OCI-LY3 (cell line): ENCODE data around the gene WARS2.

Source experiments
- EZH2phosphoT487 ChIP-seq: fragments of 200-600 bp; shearing (Covaris generic); IDR thresholded peaks from 2 replicates; pipeline ENCODE4 v1.6.1; 2018; ENCODE audit warnings: antibody characterized with exemption, mixed run types, low read depth
- TF ChIP-seq, protein P1 (sequence below): fragments of 200-600, 300-600 bp; sonication (generic); IDR thresholded peaks from 2 replicates; pipeline ENCODE4 v1.5.1; 2014; ENCODE audit warnings: antibody characterized with exemption, low read length, low read depth

GRCh38 chr1:119004781-119005180, 135.7 kb downstream of the WARS2 start:
- TF ChIP-seq, protein P1, sequence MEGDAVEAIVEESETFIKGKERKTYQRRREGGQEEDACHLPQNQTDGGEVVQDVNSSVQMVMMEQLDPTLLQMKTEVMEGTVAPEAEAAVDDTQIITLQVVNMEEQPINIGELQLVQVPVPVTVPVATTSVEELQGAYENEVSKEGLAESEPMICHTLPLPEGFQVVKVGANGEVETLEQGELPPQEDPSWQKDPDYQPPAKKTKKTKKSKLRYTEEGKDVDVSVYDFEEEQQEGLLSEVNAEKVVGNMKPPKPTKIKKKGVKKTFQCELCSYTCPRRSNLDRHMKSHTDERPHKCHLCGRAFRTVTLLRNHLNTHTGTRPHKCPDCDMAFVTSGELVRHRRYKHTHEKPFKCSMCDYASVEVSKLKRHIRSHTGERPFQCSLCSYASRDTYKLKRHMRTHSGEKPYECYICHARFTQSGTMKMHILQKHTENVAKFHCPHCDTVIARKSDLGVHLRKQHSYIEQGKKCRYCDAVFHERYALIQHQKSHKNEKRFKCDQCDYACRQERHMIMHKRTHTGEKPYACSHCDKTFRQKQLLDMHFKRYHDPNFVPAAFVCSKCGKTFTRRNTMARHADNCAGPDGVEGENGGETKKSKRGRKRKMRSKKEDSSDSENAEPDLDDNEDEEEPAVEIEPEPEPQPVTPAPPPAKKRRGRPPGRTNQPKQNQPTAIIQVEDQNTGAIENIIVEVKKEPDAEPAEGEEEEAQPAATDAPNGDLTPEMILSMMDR = no peak
- TF ChIP-seq EZH2phosphoT487 = no peak
